K562 (cell line): ENCODE data around the gene DPY19L3. TPM values are rescaled to one million over a fixed set of nuclear protein-coding genes. Genes with fewer than 3 reads are reported as not detected.

Experiments used
- BCOR ChIP-seq: fragments of 450-650 bp; IDR thresholded peaks from 2 replicates; pipeline ENCODE4 v1.6.1; 2016
- BRD9 ChIP-seq: fragments of 450-650 bp; IDR thresholded peaks from 2 replicates; pipeline ENCODE4 v1.6.1; 2018; ENCODE audit warnings: low read depth; ENCODE audit not compliant: partially characterized antibody
- CCNT2 ChIP-seq: IDR thresholded peaks from 2 replicates; pipeline ENCODE4 v1.6.1; 2011; ENCODE audit warnings: borderline replicate concordance, low read depth, mild to moderate bottlenecking, moderate library complexity, mixed read lengths, low read length; ENCODE audit not compliant: insufficient read length; ENCODE audit errors: extremely low read depth
- CREB1 ChIP-seq, 2 experiments: sonication (generic) in 1 of 2; formaldehyde crosslinking in 1 of 2; IDR thresholded peaks; 2 replicates each; pipeline versions ENCODE4 v1.6.1 to v1.8.0; 2012 to 2022; ENCODE audit warnings: inconsistent platforms in 1 of 2, mild to moderate bottlenecking in 1 of 2, missing genetic modification reagents in 1 of 2, moderate library complexity in 1 of 2
- CREM ChIP-seq: IDR thresholded peaks from 2 replicates; pipeline ENCODE4 v1.6.1; 2014; ENCODE audit warnings: antibody characterized with exemption, low read depth
- DIDO1 ChIP-seq: fragments of 450-650 bp; IDR thresholded peaks from 2 replicates; pipeline ENCODE4 v1.6.1; 2016; ENCODE audit warnings: low read depth, missing biosample characterization, missing genetic modification characterization
- EGR1 ChIP-seq: fragments of 450-650 bp; conservative IDR thresholded peaks from 2 replicates; pipeline ENCODE4 v1.6.1; 2017; ENCODE audit warnings: mild to moderate bottlenecking
- ELF2 ChIP-seq: fragments of 250-450 bp; sonication (Bioruptor Pico); IDR thresholded peaks from 2 replicates; pipeline ENCODE4 v1.5.0; 2021; ENCODE audit warnings: mild to moderate bottlenecking
- ESRRA ChIP-seq: fragments of 450-650 bp; IDR thresholded peaks from 2 replicates; pipeline ENCODE4 v1.6.1; 2014; ENCODE audit warnings: low read depth, mild to moderate bottlenecking, moderate library complexity, borderline replicate concordance
- EZH2 ChIP-seq: IDR thresholded peaks from 2 replicates; pipeline ENCODE4 v1.6.1; 2012; ENCODE audit warnings: low read depth, mild to moderate bottlenecking, inconsistent platforms, low read length, borderline replicate concordance
- HIVEP1 ChIP-seq: fragments of 250-450 bp; sonication (Bioruptor Pico); IDR thresholded peaks from 2 replicates; pipeline ENCODE4 v1.4.0; 2020; ENCODE audit warnings: mild to moderate bottlenecking
- NONO ChIP-seq, 2 experiments: fragments of 200-400 bp in 1 of 2; fragments of 450-650 bp in 1 of 2; formaldehyde crosslinking in 1 of 2; IDR thresholded peaks; 2 replicates each; pipeline ENCODE4 v1.6.1; 2017; ENCODE audit warnings: low read depth in 2 of 2, mild to moderate bottlenecking in 2 of 2, moderate library complexity in 2 of 2, low read length in 1 of 2
- POLR2G ChIP-seq: fragments of 200-400 bp; formaldehyde crosslinking; IDR thresholded peaks from 2 replicates; pipeline ENCODE4 v1.6.1; 2017; ENCODE audit warnings: low read depth, mild to moderate bottlenecking, antibody characterized with exemption, low read length, moderate library complexity
- RBBP5 ChIP-seq: fragments of 200-600 bp; sonication (generic); IDR thresholded peaks from 2 replicates; pipeline ENCODE4 v1.6.1; 2012; ENCODE audit warnings: borderline replicate concordance, mild to moderate bottlenecking, low read length, control low read depth, inconsistent platforms; ENCODE audit not compliant: insufficient read depth, poor library complexity, severe bottlenecking
- RFX7 ChIP-seq: fragments of 250-450 bp; sonication (Bioruptor Pico); IDR thresholded peaks from 2 replicates; pipeline ENCODE4 v1.5.1; 2021; ENCODE audit warnings: mild to moderate bottlenecking
- SPI1 ChIP-seq: IDR thresholded peaks from 2 replicates; pipeline ENCODE4 v1.6.1; 2011; ENCODE audit warnings: low read depth, low read length, control low read depth, borderline replicate concordance
- SREBF2 ChIP-seq: sonication (generic); formaldehyde crosslinking; IDR thresholded peaks from 2 replicates; pipeline ENCODE4 v1.4.0; 2020; ENCODE audit warnings: mild to moderate bottlenecking, missing genetic modification reagents
- TBP ChIP-seq: optimal IDR thresholded peaks from 2 replicates; pipeline ENCODE3; 2011; ENCODE audit warnings: low read depth, low read length, improper control_type of control experiment
- ZBTB7A ChIP-seq: IDR thresholded peaks from 2 replicates; pipeline ENCODE4 v1.6.1; 2011; ENCODE audit warnings: low read depth, mild to moderate bottlenecking, low read length, moderate library complexity, borderline replicate concordance; ENCODE audit not compliant: control insufficient read depth
- ZNF232 ChIP-seq: sonication (generic); formaldehyde crosslinking; IDR thresholded peaks from 2 replicates; pipeline ENCODE4 v1.8.0; 2022; ENCODE audit warnings: mild to moderate bottlenecking, missing genetic modification reagents
- ZNF707 ChIP-seq: fragments of 250-450 bp; sonication (Bioruptor Pico); conservative IDR thresholded peaks from 2 replicates; pipeline ENCODE4 v1.8.0; 2022; ENCODE audit warnings: inconsistent platforms, mild to moderate bottlenecking, moderate library complexity
- ZNF75A ChIP-seq: fragments of 450-650 bp; formaldehyde crosslinking; IDR thresholded peaks from 2 replicates; pipeline ENCODE4 v1.4.0; 2020; ENCODE audit warnings: mild to moderate bottlenecking
- ZNF830 ChIP-seq: fragments of 250-450 bp; sonication (Bioruptor Pico); IDR thresholded peaks from 2 replicates; pipeline ENCODE4 v1.5.0; 2021; ENCODE audit warnings: mild to moderate bottlenecking
- polyA plus RNA-seq, 8 experiments: library from polyadenylated mRNA; depleted of rRNA in 4 of 8; stranded (reverse) in 5 of 8; unstranded in 3 of 8; fragments of >200 nt; fragmentation: Nextera tagmentation in 2 of 8; fragmentation: Illumina TruSeq in 1 of 8; extraction: Ambion mirVana in 2 of 8; extraction: Trizol in 1 of 8; gene quantifications; 2 replicates each; pipeline versions ENCODE4 v1.2.1 to v1.2.3, GENCODE V29; 2011 to 2014; ENCODE audit warnings: inconsistent platforms in 1 of 8, missing spikeins in 1 of 8
- total RNA-seq, 7 experiments: library from RNA; depleted of rRNA in 6 of 7; stranded (reverse); fragments of >200 nt in 6 of 7; fragmentation: Illumina TruSeq in 2 of 7; extraction: Trizol in 2 of 7; gene quantifications; 2 replicates each; pipeline versions ENCODE4 v1.2.1 to v1.2.3, GENCODE V29; 2011 to 2021; ENCODE audit warnings: low replicate concordance in 1 of 7
- TF ChIP-seq, protein P1 (sequence below): sonication (generic); formaldehyde crosslinking; IDR thresholded peaks from 2 replicates; pipeline ENCODE4 v1.8.1; 2022; ENCODE audit warnings: missing genetic modification reagents
- TF ChIP-seq, protein P2 (sequence below), 2 experiments: fragments of 200-800 bp in 1 of 2; sonication (Bioruptor generic) in 1 of 2; sonication (generic) in 1 of 2; formaldehyde crosslinking in 1 of 2; IDR thresholded peaks in 1 of 2; conservative IDR thresholded peaks in 1 of 2; 2 replicates each; pipeline versions ENCODE4 v1.5.0 to v1.6.1; 2016 to 2020; ENCODE audit warnings: missing compliant biosample characterization in 1 of 2, missing genetic modification characterization in 1 of 2, missing genetic modification reagents in 1 of 2
- TF ChIP-seq, protein P3 (sequence below): fragments of 250-450 bp; sonication (Bioruptor Pico); IDR thresholded peaks from 2 replicates; pipeline ENCODE4 v1.8.0; 2021; ENCODE audit warnings: moderate library complexity, mild to moderate bottlenecking, inconsistent platforms

Gene DPY19L3
- total and polyA plus RNA-seq, 9 of the 15 experiments (the other 6 are each of a cell fraction or from before 2014, with no cell fraction given), result 4.7 to 39.2 (median 22.0) TPM

DNA sequence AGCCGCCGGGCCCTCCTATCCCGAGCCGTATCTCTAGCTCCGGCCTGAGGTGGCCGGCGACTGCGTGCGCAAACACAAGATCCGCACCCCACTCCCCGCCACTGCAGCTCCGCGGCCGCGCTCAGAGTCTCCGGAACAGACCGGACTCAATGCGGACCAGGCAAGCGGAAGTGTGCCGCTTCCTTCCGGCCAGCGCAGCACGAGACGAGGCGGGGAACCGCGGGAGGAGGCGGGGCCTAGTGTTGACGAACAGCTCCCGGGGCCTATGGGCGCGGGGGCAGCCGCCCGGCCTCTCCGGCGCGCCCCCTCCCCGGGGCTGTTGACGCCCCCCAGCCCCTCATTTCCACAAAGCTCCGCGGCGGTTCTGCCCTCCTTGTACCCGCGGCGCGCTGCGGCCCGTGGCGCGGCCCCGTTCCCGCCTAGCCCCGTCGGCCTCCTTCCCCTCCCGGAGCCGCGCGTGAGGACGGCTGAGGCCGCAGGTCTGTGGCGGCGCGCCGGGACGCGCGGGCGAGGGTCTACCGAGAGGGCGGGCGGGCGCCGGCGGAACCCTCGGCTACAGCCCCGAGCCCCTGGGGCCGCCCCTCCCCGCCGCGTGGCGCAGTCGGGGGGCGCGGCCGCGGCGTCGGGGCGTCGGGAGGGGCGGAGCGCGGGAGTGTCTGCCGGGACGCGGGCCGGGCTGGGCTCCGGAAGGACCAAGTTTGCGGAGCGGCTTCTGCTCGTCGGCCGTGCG, at the start of gene DPY19L3 (continued):
- TF ChIP-seq CCNT2 (peak; percentile 55), TBP (peak; percentile 90), NONO (IDR thresholded peaks at IDR 0.05; ENCODE audit: low read depth in 2 of 2, low read length in 1 of 2) (peak; percentile 53 to 87), ZNF707 (CRISPR knock-in tag) (no peak), CREM (peak; percentile 69), DIDO1 (tag) (peak; percentile 40; the same call in 1 of the 2 replicates), HIVEP1 (CRISPR knock-in tag) (no peak), ZBTB7A (peak; percentile 98), ELF2 (CRISPR knock-in tag) (peak; percentile 87), SPI1 (peak; percentile 83), BRD9 (no peak), ESRRA (0 out of 2 replicates have a peak, but pooled peaks have one; percentile 54), EZH2 (no peak), ZNF830 (CRISPR knock-in tag) (no peak), EGR1 (peak; percentile 12; the same call in 1 of the 2 replicates), RBBP5 (peak; percentile 81), POLR2G (peak; percentile 96), ZNF75A (CRISPR knock-in tag) (no peak), RFX7 (CRISPR knock-in tag) (no peak), BCOR (peak; percentile 65), SREBF2 (CRISPR knock-in tag) (no peak), CREB1 (IDR thresholded peaks at IDR 0.05) (peak; percentile 41; the same call in 1 of the 2 replicates), CREB1 (CRISPR knock-in tag; IDR thresholded peaks at IDR 0.05) (peak; percentile 57; the same call in 1 of the 2 replicates), ZNF232 (CRISPR knock-in tag) (no peak)
- TF ChIP-seq, protein P1, sequence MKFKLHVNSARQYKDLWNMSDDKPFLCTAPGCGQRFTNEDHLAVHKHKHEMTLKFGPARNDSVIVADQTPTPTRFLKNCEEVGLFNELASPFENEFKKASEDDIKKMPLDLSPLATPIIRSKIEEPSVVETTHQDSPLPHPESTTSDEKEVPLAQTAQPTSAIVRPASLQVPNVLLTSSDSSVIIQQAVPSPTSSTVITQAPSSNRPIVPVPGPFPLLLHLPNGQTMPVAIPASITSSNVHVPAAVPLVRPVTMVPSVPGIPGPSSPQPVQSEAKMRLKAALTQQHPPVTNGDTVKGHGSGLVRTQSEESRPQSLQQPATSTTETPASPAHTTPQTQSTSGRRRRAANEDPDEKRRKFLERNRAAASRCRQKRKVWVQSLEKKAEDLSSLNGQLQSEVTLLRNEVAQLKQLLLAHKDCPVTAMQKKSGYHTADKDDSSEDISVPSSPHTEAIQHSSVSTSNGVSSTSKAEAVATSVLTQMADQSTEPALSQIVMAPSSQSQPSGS (CRISPR knock-in tag), result no peak; the same call in 1 of the 2 replicates
- TF ChIP-seq, protein P2, sequence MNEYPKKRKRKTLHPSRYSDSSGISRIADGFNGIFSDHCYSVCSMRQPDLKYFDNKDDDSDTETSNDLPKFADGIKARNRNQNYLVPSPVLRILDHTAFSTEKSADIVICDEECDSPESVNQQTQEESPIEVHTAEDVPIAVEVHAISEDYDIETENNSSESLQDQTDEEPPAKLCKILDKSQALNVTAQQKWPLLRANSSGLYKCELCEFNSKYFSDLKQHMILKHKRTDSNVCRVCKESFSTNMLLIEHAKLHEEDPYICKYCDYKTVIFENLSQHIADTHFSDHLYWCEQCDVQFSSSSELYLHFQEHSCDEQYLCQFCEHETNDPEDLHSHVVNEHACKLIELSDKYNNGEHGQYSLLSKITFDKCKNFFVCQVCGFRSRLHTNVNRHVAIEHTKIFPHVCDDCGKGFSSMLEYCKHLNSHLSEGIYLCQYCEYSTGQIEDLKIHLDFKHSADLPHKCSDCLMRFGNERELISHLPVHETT (CRISPR knock-in tag; conservative IDR thresholded peaks at IDR 0.05 in 1 of 2, IDR thresholded peaks at IDR 0.05 in 1 of 2), result no peak
- TF ChIP-seq, protein P3, sequence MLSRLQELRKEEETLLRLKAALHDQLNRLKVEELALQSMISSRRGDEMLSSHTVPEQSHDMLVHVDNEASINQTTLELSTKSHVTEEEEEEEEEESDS (CRISPR knock-in tag), result no peak
